ENCODE results near the gene ENO4.

DNA sequence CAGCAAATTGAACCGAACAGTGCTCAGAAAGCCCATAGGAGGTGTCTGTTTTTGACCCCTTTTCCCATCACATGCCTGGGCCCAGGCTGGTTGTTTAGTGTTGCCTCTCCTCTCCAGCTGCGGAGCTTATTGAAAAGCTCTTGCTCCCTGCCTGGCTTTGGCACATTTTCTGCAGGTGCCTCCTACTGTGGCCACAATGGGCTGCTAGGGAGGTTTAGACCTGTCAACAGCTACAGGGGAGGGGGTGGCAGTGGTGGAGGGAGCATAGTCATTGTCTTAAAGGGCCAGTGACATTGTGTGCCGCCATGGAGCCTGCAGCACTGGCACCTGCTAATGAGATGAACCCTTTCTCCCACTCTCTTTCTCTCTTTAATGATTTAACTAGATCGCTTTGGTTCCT is 13.2 kb upstream of the ENO4 start:
- TF ChIP-seq POLR2AphosphoS5 (IDR thresholded peaks at IDR 0.05; ENCODE audit: borderline replicate concordance, low read depth, low read length) (no peak), EZH2 (IDR thresholded peaks at IDR 0.05) (no peak), FOXP2 (optimal IDR thresholded peaks at IDR 0.05; ENCODE audit: control extremely low read depth, extremely low read length, insufficient read depth) (no peak)

All from SK-N-MC (cell line).